ENCODE results near the gene CEP295NL. TPM values are rescaled to one million over a fixed set of nuclear protein-coding genes. Genes with fewer than 3 reads are reported as not detected.

Gene CEP295NL
- total RNA-seq, 2 experiments from 2014 or later, result 0.26 TPM; not detected in 1

DNA sequence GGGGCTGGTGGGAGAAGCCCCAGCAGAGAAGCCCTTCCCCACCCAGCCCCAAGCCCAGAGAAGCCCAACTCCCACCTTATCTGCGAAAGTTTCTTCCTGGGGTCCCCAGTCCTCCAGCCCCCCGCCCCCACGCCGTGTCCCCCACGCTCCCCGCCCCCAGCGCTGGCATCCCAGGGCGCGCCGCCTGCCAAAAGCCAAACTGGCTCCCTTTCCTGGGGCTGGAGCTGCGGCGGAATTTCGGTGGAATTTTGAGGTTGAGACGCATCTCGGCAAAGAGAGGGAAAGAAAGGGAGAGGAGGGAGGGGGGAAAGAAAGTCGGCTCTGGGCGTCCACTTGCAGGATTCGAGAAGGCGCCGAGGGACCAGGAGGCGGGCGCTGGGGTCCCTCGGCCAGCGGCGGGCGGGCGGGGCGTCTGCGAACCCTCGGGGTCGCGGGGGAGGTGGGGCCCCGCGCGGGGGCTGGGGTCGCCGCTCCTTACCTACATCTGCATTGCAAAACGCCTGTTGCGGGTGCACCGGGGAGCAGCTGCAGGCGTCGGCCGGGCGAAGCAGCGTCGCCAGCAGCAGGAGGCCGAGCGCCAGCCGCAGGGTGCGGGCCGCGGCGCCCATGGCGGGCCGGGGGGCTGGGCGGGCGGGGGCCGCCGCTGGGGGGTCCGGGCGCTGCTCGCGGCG, 21.6 kb upstream of the CEP295NL start:
- no peak for DNase-seq

DNA sequence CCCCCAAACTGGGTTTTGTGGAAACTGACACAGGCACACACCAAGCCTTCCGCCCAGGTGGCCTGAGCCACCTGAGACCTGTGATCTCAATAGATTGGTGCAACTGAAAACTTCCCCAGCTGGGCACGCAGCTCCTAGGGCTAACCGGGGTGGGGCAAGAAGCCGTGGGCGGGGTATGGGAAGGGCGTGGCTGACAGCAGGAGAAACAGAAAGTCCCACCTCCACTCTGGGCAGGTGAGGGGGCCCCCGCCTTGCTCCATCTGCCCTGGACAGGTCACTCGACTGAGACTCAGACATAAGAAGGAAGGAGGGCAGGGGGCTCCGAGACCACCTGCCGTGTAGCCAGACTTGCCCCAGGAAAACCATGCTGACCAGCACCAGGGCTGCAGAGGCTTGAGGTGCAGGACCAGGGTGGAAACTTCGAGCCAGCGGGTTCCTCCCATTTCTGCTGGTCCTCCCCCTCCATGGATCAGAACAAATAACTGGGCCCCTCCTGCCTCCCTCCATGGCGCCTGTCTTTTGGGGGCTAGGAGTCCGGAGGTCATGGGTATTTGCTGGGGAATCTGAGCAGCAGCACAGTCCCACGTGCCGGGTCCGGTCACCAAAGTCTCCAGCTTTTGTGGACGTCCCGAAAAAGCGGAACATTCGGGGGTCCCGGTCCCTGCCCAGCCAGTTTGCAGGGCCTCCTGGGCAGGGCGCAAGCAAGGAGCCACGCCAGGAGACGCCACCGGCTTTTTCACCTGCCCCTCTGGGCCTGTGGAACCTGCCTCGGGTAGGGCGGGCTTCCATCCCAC, 20.9 kb upstream of the CEP295NL start:
- POLR2A ChIA-PET, result interaction anchor here (1.1 kb wide), 1 partner anchor 28 kb away, joined by 3 read pairs; no protein-coding TSS in a partner anchor
- peaks cover 17% of the 10 kb centered on the region for H3K4me1 Mint-ChIP-seq (ENCODE audit: low read depth)
- CTCF ChIA-PET, result no interaction called here

More for the DNA sequence above, 21.6 kb upstream of the CEP295NL start:
- peak; percentile 34 for ATAC-seq
- Mint-ChIP-seq H3K27ac (no peak overlapping the region), H3K27me3 (ENCODE audit: low read depth) (peaks cover 21% of the 10 kb centered on the region), H3K4me1 (ENCODE audit: low read depth) (peaks cover 17% of the 10 kb centered on the region), H3K4me3 (peak overlapping the region; percentile 69), H3K36me3 (ENCODE audit: low read depth) (no peaks in the 10 kb centered on the region), H3K9me3 (ENCODE audit: insufficient read depth) (no peaks in the 10 kb centered on the region)
- ChIA-PET POLR2A (interaction anchor here (1.1 kb wide), 1 partner anchor 27 kb away, joined by 3 read pairs; no protein-coding TSS in a partner anchor), CTCF (no interaction called here)

DNA sequence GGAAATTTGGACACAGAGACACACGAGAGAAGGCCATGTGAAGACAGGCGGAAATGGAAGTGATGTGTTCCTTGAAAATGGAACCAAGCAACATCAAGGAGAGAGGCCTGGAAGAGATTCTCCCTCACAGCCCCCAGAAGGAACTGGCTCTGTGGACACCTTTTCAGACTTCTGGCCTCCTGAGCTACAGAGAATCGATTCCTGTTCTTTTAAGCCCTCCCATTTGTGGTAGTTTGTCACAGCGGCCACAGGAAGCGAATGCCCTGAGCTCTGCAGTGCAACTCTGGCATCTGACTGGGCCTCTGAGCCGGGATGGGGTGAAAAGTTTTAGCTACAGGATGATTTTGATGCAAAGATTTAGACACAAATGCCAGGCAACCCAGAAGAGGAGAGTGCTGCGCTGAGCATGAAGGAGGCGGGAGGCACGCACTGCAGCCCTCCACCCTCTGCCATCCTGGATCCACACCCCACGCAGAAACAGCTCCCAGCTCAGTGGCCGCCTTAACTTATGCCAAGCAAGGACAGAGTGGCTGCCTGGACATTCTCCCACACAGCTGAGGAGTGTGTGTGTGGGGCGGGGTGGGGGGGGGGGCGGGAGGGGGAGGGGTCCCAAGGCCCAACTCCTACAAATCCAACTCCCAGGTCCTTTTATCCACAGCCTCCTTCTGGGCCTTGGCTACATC, 20.0 kb upstream of the CEP295NL start:
- Mint-ChIP-seq H3K9me3 (ENCODE audit: insufficient read depth) (no peaks in the 10 kb centered on the region), H3K27ac (peak overlapping the region; percentile 79)
- POLR2A ChIA-PET, result interaction anchor here (0.7 kb wide), 1 partner anchor 32 kb away, joined by 3 read pairs; no protein-coding TSS in a partner anchor

More for the DNA sequence above, 20.9 kb upstream of the CEP295NL start:
- Mint-ChIP-seq H3K9me3 (ENCODE audit: insufficient read depth) (no peaks in the 10 kb centered on the region), H3K27ac (peak overlapping the region; percentile 48), H3K27me3 (ENCODE audit: low read depth) (peaks cover 21% of the 10 kb centered on the region), H3K4me3 (peak overlapping the region; percentile 69), H3K36me3 (ENCODE audit: low read depth) (no peaks in the 10 kb centered on the region)
- DNase-seq (peak; percentile 83), ATAC-seq (peak; percentile 70)

DNA sequence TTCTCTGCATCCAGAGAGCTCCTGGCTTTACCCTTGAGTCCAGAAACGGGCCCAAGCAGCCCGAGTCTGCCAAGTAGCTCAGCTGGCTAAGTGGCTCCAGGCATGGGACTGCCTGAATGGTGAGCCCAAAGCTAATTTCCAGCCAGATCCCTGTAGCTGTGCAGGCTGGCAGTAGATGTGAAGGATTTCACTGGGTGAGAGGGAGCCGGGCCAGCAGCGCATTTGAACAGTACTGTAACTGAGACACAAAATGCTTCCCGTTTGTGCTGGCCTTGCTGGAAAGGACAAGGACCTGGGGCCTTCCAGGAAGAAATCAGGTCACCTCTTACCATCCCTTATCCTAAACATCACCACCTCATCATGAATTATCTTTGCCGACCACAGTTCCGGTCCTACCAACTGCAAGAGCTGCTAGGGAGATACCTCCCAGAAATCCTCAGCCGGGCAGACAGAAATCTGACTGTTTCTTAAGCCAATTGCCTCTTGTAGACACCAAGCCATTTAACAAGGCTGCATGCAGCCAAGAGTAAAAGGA, 18.5 kb upstream of the CEP295NL start:
- no peak for DNase-seq
- no peak overlapping the region for H3K4me3 Mint-ChIP-seq

More for the DNA sequence above, 20.0 kb upstream of the CEP295NL start:
- Mint-ChIP-seq H3K4me1 (ENCODE audit: low read depth) (peaks cover 17% of the 10 kb centered on the region), H3K36me3 (ENCODE audit: low read depth) (no peaks in the 10 kb centered on the region), H3K27me3 (ENCODE audit: low read depth) (peaks cover 14% of the 10 kb centered on the region), H3K4me3 (peak overlapping the region; percentile 69)
- no peak for ATAC-seq
- DNase-seq, result peak; percentile 31
- CTCF ChIA-PET, result interaction anchor here (0.6 to 0.9 kb wide), 2 partner anchors 32 to 57 kb away, joined by 4 to 7 read pairs; no protein-coding TSS in a partner anchor

DNA sequence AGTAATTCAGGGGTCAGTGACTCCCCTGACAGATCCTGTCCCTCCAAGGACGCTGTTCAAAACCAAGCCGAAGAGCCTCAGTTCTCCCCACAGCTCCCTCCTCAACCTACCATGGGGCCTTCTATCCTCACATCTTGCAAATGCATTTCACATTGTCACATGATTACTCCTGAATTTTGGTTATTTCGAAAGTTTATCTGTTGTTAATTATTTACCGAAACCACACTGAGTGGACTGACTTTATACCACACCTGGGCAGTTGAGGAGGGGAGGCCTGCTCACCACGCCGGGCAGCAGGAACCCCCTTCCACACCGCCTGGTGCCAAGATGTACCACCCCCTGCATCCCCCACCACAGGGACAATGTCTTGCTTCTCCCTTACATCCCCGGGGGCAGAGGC, 17.5 kb upstream of the CEP295NL start:
- CTCF ChIA-PET, result interaction anchor here (2.4 kb wide), 1 partner anchor 55 kb away, joined by 10 read pairs; no protein-coding TSS in a partner anchor
- ATAC-seq, result no peak
- H3K36me3 Mint-ChIP-seq (ENCODE audit: low read depth), result no peaks in the 10 kb centered on the region

More for the DNA sequence above, 18.5 kb upstream of the CEP295NL start:
- ATAC-seq, result no peak
- H3K36me3 Mint-ChIP-seq (ENCODE audit: low read depth), result no peaks in the 10 kb centered on the region
- H3K27ac Mint-ChIP-seq, result no peak overlapping the region
- POLR2A ChIA-PET, result no interaction called here
- CTCF ChIA-PET, result interaction anchor here (2.4 kb wide), 1 partner anchor 56 kb away, joined by 10 read pairs; no protein-coding TSS in a partner anchor
- H3K4me1 Mint-ChIP-seq (ENCODE audit: low read depth), result peaks cover 19% of the 10 kb centered on the region
- H3K9me3 Mint-ChIP-seq (ENCODE audit: insufficient read depth), result no peaks in the 10 kb centered on the region
- peaks cover 7% of the 10 kb centered on the region for H3K27me3 Mint-ChIP-seq (ENCODE audit: low read depth)

DNA sequence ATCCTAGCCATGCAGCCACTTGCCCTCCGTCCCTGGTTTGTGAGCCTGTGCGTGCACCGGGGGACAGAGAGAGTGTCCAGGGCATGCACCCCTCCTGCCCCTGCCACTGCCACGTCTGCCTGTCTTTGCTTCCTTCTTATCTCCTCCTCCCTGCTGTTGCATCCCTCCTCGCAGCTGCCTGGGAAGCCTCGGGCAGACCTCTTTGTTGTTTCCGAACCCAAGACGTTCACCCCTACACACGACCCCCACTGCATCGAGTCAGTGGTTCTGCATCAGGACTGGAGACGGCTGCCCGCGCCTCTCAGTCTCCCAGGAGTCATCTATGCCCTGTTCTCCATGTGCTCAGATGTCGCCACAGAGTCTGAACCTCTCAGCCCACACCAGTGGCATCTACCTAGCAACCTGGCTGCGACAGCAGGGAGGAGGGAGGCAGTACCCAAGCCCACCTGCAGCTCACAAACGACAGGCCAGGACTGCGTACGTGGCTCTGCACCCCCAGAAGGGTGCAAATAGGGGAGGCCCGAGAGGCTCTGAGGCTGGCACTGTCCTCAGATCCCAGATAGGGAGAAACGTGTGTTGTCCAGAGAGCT, 17.0 kb upstream of the CEP295NL start:
- DNase-seq, result no peak
- ChIA-PET POLR2A (no interaction called here), CTCF (interaction anchor here (2.4 kb wide), 1 partner anchor 54 kb away, joined by 10 read pairs; no protein-coding TSS in a partner anchor)
- no peak for ATAC-seq
- Mint-ChIP-seq H3K4me3 (no peak overlapping the region), H3K9me3 (ENCODE audit: insufficient read depth) (no peaks in the 10 kb centered on the region), H3K36me3 (ENCODE audit: low read depth) (no peaks in the 10 kb centered on the region), H3K27me3 (ENCODE audit: low read depth) (peaks cover 3% of the 10 kb centered on the region), H3K27ac (no peak overlapping the region), H3K4me1 (ENCODE audit: low read depth) (peaks cover 28% of the 10 kb centered on the region)

More for the DNA sequence above, 17.5 kb upstream of the CEP295NL start:
- POLR2A ChIA-PET, result no interaction called here
- no peak for DNase-seq
- Mint-ChIP-seq H3K4me1 (ENCODE audit: low read depth) (peaks cover 28% of the 10 kb centered on the region), H3K27ac (no peak overlapping the region), H3K27me3 (ENCODE audit: low read depth) (peaks cover 3% of the 10 kb centered on the region), H3K9me3 (ENCODE audit: insufficient read depth) (no peaks in the 10 kb centered on the region), H3K4me3 (no peak overlapping the region)

DNA sequence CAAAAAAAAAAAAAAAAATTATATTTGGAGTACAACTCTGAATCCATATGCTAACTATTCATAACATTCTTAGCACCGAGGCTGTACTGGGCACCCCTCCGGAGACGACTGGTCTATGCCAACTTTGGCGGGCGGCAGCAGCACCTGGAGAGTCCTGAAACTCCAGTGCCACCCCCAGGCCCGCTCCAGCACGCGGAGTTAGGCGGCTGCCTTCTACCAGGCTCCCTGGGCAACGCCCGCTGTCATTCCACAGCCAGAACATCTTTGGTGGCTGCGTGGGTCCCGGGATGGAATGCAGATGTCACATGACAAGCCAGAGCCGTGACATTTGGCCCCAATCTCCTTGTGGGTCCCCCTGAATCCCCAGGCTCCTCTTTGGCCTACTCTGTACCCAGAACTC, 16.0 kb upstream of the CEP295NL start:
- ChIA-PET POLR2A (no interaction called here), CTCF (no interaction called here)
- DNase-seq, result no peak
- Mint-ChIP-seq H3K9me3 (ENCODE audit: insufficient read depth) (no peaks in the 10 kb centered on the region), H3K4me1 (ENCODE audit: low read depth) (peaks cover 25% of the 10 kb centered on the region), H3K4me3 (no peak overlapping the region), H3K36me3 (ENCODE audit: low read depth) (no peaks in the 10 kb centered on the region), H3K27ac (no peak overlapping the region), H3K27me3 (ENCODE audit: low read depth) (peaks cover 3% of the 10 kb centered on the region)
- no peak for ATAC-seq

DNA sequence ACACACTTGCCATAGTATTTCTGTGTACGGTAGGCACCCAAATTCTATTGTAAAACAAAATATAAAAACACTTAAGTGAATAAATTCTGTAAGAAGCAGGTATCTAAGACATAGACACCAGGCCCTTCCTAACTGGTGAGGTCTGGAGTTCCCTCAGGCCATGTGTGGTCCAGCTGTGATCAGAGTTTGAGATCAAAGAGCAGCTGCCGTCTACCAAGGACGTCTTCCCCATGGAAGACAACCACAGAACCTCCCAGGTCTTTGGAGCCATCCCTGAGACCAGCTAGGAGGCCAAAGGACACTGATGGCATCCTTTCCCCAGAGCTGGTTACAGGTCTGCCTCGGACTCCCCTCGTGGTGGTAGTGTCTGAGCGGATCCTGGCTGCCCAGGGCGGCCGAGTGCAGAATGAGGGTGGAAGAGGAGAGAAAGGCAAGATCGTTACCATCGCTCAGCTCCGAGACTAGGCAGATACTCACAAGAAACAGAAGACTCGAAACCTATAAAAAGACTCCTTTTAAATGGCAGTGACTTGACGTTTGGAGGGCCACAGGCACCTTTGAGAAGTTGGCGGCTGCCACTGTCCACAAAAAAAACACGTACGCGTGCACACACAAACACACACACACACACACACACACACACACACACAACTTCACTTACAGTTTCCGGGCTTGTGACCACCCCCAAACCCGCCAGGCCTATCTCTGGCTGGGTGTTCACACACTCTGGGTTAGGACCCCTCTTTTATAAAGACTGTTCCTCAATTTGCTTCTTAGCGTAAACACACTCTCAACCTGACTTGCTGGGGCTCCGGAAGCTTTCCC, 14.7 kb upstream of the CEP295NL start:
- Mint-ChIP-seq H3K27ac (no peak overlapping the region), H3K36me3 (ENCODE audit: low read depth) (no peaks in the 10 kb centered on the region), H3K4me1 (ENCODE audit: low read depth) (peaks cover 13% of the 10 kb centered on the region), H3K9me3 (ENCODE audit: insufficient read depth) (no peaks in the 10 kb centered on the region), H3K27me3 (ENCODE audit: low read depth) (no peaks in the 10 kb centered on the region), H3K4me3 (no peak overlapping the region)
- no peak for DNase-seq
- ATAC-seq, result no peak
- ChIA-PET CTCF (interaction anchor here (1.1 kb wide), 1 partner anchor 52 kb away, joined by 4 read pairs; no protein-coding TSS in a partner anchor), POLR2A (no interaction called here)

DNA sequence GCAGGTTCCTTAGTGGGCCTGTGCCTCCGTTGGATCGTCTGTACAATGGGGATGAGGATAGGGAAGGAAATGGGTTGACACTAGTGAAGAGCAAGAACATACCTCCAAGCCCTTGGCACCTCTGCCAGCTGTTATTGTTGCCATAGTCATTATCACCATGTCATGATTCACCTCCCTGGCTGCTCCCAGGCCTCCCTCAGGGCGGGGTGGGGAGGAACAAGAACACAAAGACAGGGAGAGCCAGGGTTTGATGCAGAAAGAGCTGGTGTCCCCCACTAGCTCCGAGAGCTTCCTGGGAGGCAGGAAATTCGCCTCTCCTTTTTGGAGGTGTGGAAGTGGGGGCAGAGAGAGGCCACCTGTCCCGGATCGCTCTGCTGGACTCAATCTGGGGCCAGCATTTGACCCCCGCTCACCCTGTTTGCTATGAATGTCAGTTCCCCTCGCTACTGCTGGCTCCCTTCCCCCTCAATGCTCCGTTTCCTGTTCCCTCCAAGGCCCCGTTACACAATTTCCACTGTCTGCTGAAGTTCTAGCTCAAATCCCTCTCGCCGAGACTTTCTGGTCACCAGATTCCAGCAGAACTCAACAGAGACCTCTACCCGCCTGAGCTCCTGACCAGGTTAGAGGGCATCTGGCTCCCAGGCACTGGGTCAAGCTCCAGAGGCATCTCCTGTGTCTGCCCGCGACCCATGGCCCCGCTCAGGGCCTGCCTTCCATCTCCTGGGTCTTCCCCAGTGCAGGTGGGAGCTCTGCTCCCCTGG, 13.1 kb upstream of the CEP295NL start:
- Mint-ChIP-seq H3K36me3 (ENCODE audit: low read depth) (no peaks in the 10 kb centered on the region), H3K4me1 (ENCODE audit: low read depth) (peaks cover 10% of the 10 kb centered on the region), H3K4me3 (peak overlapping the region; percentile 10), H3K9me3 (ENCODE audit: insufficient read depth) (no peaks in the 10 kb centered on the region), H3K27ac (peak overlapping the region; percentile 79), H3K27me3 (ENCODE audit: low read depth) (no peaks in the 10 kb centered on the region)
- no peak for DNase-seq
- ATAC-seq, result peak; percentile 45
- POLR2A ChIA-PET, result interaction anchor here (0.6 kb wide), 1 partner anchor 92 kb away, joined by 3 read pairs; no protein-coding TSS in a partner anchor
- CTCF ChIA-PET, result interaction anchor here (0.9 to 2.2 kb wide), 3 partner anchors 8 to 50 kb away, joined by 3 to 8 read pairs (median 3); no protein-coding TSS in a partner anchor

DNA sequence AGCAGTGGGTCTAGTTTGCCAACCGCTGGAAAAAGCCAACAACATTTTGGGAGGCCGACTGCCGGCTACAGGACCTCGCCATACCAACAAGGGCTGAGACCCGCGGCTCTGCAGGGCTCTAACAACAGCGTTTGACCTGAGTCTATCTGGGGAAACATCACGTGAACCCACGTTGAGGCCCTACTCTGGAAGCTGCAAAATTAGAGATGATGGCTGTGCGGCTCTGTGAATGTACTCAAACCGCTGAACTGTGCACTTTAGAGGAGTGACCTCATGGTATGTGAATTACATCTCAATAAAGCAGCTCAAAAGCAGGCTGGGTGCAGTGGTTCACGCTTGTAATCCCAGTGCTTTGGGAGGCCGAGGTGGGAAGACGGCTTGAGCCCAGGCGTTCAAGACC, 10.1 kb upstream of the CEP295NL start:
- Mint-ChIP-seq H3K9me3 (ENCODE audit: insufficient read depth) (no peaks in the 10 kb centered on the region), H3K27me3 (ENCODE audit: low read depth) (no peaks in the 10 kb centered on the region), H3K36me3 (ENCODE audit: low read depth) (no peaks in the 10 kb centered on the region), H3K27ac (no peak overlapping the region), H3K4me1 (ENCODE audit: low read depth) (peaks cover 10% of the 10 kb centered on the region), H3K4me3 (no peak overlapping the region)
- POLR2A ChIA-PET, result no interaction called here
- ATAC-seq, result no peak
- CTCF ChIA-PET, result no interaction called here
- DNase-seq, result no peak
